Gastroesophageal sphincter (tissue), 3 donors: ENCODE results near the gene TOP1.

Experiments
- CTCF ChIP-seq, 4 experiments: fragments of 200-600 bp in 2 of 4; fragments of 450-650 bp in 2 of 4; sonication (generic) in 1 of 4; IDR thresholded peaks; one replicate each; pipeline ENCODE4 v1.5.1; 2017 to 2019; ENCODE audit warnings: antibody characterized with exemption in 4 of 4, mild to moderate bottlenecking in 2 of 4, moderate library complexity in 2 of 4
- POLR2A ChIP-seq, 2 donors: fragments of 450-650 bp; IDR thresholded peaks; one replicate each; pipeline ENCODE4 v1.6.1; 2017; ENCODE audit warnings: antibody characterized with exemption in 2 of 2, mild to moderate bottlenecking in 2 of 2, moderate library complexity in 1 of 2

DNA sequence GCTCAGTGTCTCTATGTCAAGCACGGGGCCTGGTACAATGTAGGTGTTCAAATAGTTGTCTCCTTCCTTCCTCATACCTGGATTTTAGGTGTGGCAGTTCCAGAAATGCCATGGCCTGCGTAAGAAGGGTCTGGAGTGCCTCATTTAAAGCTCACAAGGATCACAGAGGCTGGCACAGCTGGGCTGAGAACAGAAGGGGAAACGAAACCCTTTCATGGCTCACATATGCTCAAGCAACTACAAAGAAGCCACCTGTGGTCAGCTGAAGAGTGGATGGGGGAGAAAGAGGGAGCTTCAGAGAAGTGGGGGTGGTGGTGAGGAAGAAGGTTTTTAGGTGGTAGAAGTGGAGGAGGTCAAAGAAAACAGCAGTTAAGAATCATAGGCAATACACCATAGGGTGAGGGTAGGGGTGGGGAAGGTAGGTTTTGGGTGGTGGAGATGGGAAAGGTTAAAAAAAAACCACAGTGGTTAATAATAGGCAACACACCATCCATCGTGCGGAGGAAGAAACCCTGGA lies 17.0 kb upstream of the TOP1 start:
- TF ChIP-seq CTCF (IDR thresholded peaks at IDR 0.05) (no peak), POLR2A (IDR thresholded peaks at IDR 0.05) (no peak)
